K562 (cell line): ENCODE data around the gene WIPF1. TPM values are rescaled to one million over a fixed set of nuclear protein-coding genes. Genes with fewer than 3 reads are reported as not detected.

Source experiments
- ATAC-seq: fragments of 200-7000 bp; cut with Tn5 transposase; 3 replicates; pipeline ENCODE4 v1.9.1; 2020; ENCODE audit warnings: moderate library complexity
- BruUV-seq: library from RNA; stranded (reverse); fragments of 400-500 nt; replicated peaks from 2 replicates; lab custom pipeline; 2021; lab: Mats Ljungman, UMichigan
- CTCF ChIA-PET: fragments of 300-600 bp; formaldehyde crosslinking; extraction: SDS; loops from one replicate; lab custom pipeline; 2021; ENCODE audit warnings: low intra/inter-chr PET ratio; lab: Yijun Ruan, JAX
- POLR2A ChIA-PET: fragments of 300-600, 350-650 bp; sonication (Branson Sonifier 250); formaldehyde crosslinking; extraction: SDS; loops from one replicate; lab custom pipeline; 2021; ENCODE audit warnings: antibody characterized with exemption, inconsistent platforms; lab: Yijun Ruan, JAX
- DNase-seq, 4 experiments: peaks; one replicate each; pipeline versions ENCODE4 v3.0.0 to v3.0.0-alpha.2; 2011 to 2018; ENCODE audit warnings: low spot score in 3 of 4, mixed read lengths in 3 of 4; ENCODE audit errors: extremely low read depth in 1 of 4
- FAIRE-seq: peaks from 2 replicates; lab custom pipeline; 2011; peaks lifted over from hg19 to GRCh38; lab: Jason Lieb, UNC
- H2AFZ ChIP-seq: 2 replicates; pipeline ENCODE4 v1.6.0; 2011; ENCODE audit warnings: low read depth, low read length, control low read depth, inconsistent platforms
- H3K27ac ChIP-seq: fragments of 200-600 bp; 3 replicates; pipeline ENCODE4 v1.8.0; 2011; ENCODE audit warnings: low read depth, mild to moderate bottlenecking, control low read depth, inconsistent platforms, low read length, moderate library complexity, mixed read lengths; ENCODE audit errors: extremely low read depth
- H3K27me3 ChIP-seq, 2 experiments: fragments of 300-600 bp in 1 of 2; 2 replicates in 1 of 2; 3 replicates in 1 of 2; pipeline versions ENCODE4 v1.6.0 to v1.8.0; 2011; ENCODE audit warnings: inconsistent platforms in 2 of 2, low read length in 2 of 2, mild to moderate bottlenecking in 1 of 2, mixed read lengths in 1 of 2, moderate library complexity in 1 of 2; ENCODE audit not compliant: control insufficient read depth in 2 of 2, insufficient read depth in 2 of 2
- H3K36me3 ChIP-seq: fragments of 300-600 bp; 3 replicates; pipeline ENCODE4 v1.8.0; 2011; ENCODE audit warnings: mild to moderate bottlenecking, low read length, inconsistent platforms; ENCODE audit not compliant: control insufficient read depth, insufficient read depth
- H3K4me1 ChIP-seq, 2 experiments: fragments of 200-600 bp in 1 of 2; replicated peaks in 1 of 2; 2 replicates in 1 of 2; 3 replicates in 1 of 2; pipeline versions ENCODE4 v1.5.1 to v1.8.0; 2011; ENCODE audit warnings: inconsistent platforms in 2 of 2, low read length in 2 of 2, mild to moderate bottlenecking in 1 of 2, mixed read lengths in 1 of 2, moderate library complexity in 1 of 2; ENCODE audit not compliant: control insufficient read depth in 2 of 2, insufficient read depth in 2 of 2
- H3K4me2 ChIP-seq: 2 replicates; pipeline ENCODE4 v1.6.1; 2011; ENCODE audit warnings: low read length, control low read depth, inconsistent platforms, mixed read lengths; ENCODE audit not compliant: insufficient read depth
- H3K4me3 ChIP-seq: fragments of 200-600 bp; sonication (generic), shearing (Covaris generic); 2 replicates; pipeline ENCODE4 v1.5.1; 2016; ENCODE audit warnings: control low read depth, inconsistent platforms
- H3K79me2 ChIP-seq: fragments of 200-600 bp; 3 replicates; pipeline ENCODE4 v1.8.0; 2011; ENCODE audit warnings: low read length, inconsistent platforms; ENCODE audit not compliant: control insufficient read depth, insufficient read depth
- H3K9ac ChIP-seq, 2 experiments: 2 replicates each; pipeline versions ENCODE4 v1.6.0 to v1.6.1; 2011; ENCODE audit warnings: low read depth in 2 of 2, low read length in 2 of 2, control low read depth in 1 of 2, inconsistent platforms in 1 of 2, mild to moderate bottlenecking in 1 of 2, mixed read lengths in 1 of 2; ENCODE audit not compliant: insufficient read depth in 1 of 2
- H3K9me1 ChIP-seq: one replicate; pipeline ENCODE4 v1.6.0; 2011; ENCODE audit warnings: inconsistent platforms, mild to moderate bottlenecking, low read length, moderate library complexity; ENCODE audit not compliant: control insufficient read depth, insufficient read depth
- H3K9me3 ChIP-seq: replicated peaks from 2 replicates; pipeline ENCODE4 v1.5.1; 2011; ENCODE audit warnings: low read depth, low read length, inconsistent platforms; ENCODE audit not compliant: control insufficient read depth, insufficient read depth
- H4K20me1 ChIP-seq: replicated peaks from 2 replicates; pipeline ENCODE4 v1.6.1; 2011; ENCODE audit warnings: low read length, inconsistent platforms, mixed read lengths; ENCODE audit not compliant: control insufficient read depth, insufficient read depth
- CHD4 ChIP-seq: fragments of 200-600 bp; sonication (generic); IDR thresholded peaks from 3 replicates; pipeline ENCODE4 v1.6.1; 2012; ENCODE audit warnings: low read depth, mild to moderate bottlenecking, mixed read lengths, low read length, inconsistent platforms; ENCODE audit not compliant: insufficient read depth, insufficient replicate concordance, poor library complexity, severe bottlenecking
- FOXK2 ChIP-seq, 2 experiments: fragments of 450-650 bp; IDR thresholded peaks in 1 of 2; conservative IDR thresholded peaks in 1 of 2; 2 replicates each; pipeline ENCODE4 v1.6.1; 2016; ENCODE audit warnings: low read depth in 2 of 2, mild to moderate bottlenecking in 1 of 2
- HNRNPL ChIP-seq: fragments of 200-400 bp; formaldehyde crosslinking; IDR thresholded peaks from 2 replicates; pipeline ENCODE4 v1.6.1; 2017; ENCODE audit warnings: low read depth, mild to moderate bottlenecking, low read length
- KDM5B ChIP-seq: fragments of 200-600 bp; sonication (generic); IDR thresholded peaks from 2 replicates; pipeline ENCODE4 v1.6.1; 2012; ENCODE audit warnings: low read depth, mild to moderate bottlenecking, moderate library complexity, low read length, control low read depth, inconsistent platforms; ENCODE audit not compliant: insufficient replicate concordance
- NR2C2 ChIP-seq, 2 experiments: fragments of 200-800 bp in 1 of 2; sonication (Bioruptor generic) in 1 of 2; sonication (generic) in 1 of 2; formaldehyde crosslinking in 1 of 2; IDR thresholded peaks; 2 replicates each; pipeline versions ENCODE4 v1.6.1 to v1.8.0; 2016 to 2022; ENCODE audit warnings: mild to moderate bottlenecking in 1 of 2, missing compliant biosample characterization in 1 of 2, missing genetic modification characterization in 1 of 2, missing genetic modification reagents in 1 of 2
- PHB ChIP-seq: fragments of 250-450 bp; sonication (Bioruptor Pico); IDR thresholded peaks from 2 replicates; pipeline ENCODE4 v1.5.0; 2021
- RFX1 ChIP-seq: fragments of 450-650 bp; IDR thresholded peaks from 2 replicates; pipeline ENCODE4 v1.6.1; 2016; ENCODE audit warnings: mild to moderate bottlenecking, moderate library complexity
- SPI1 ChIP-seq: IDR thresholded peaks from 2 replicates; pipeline ENCODE4 v1.6.1; 2011; ENCODE audit warnings: low read depth, low read length, control low read depth, borderline replicate concordance
- U2AF2 ChIP-seq: fragments of 200-400 bp; formaldehyde crosslinking; optimal IDR thresholded peaks from 2 replicates; pipeline ENCODE3; 2017; ENCODE audit warnings: low read depth, mild to moderate bottlenecking, low read length
- USF1 ChIP-seq: sonication (generic); formaldehyde crosslinking; IDR thresholded peaks from 2 replicates; pipeline ENCODE4 v1.9.0; 2022; ENCODE audit warnings: mild to moderate bottlenecking, missing genetic modification reagents
- ZNF395 ChIP-seq: fragments of 200-800 bp; sonication (Bioruptor generic); IDR thresholded peaks from 2 replicates; pipeline ENCODE4 v1.6.1; 2017; ENCODE audit warnings: missing genetic modification characterization, missing compliant biosample characterization
- WGBS: fragments of 100-300 bp; shearing (Covaris generic); methylation state at CpG from one replicate; pipeline ENCODE4 v1.1.6; 2016; ENCODE audit warnings: low coverage, mixed read lengths; ENCODE audit not compliant: insufficient coverage; ENCODE audit errors: missing lambda C conversion rate; 5-methylcytosine and 5-hydroxymethylcytosine counted together
- in situ Hi-C: fragments of 300-500 bp; cut with MboI; formaldehyde crosslinking; loops from 4 replicates; pipeline ENCODE4 v1.15.0; 2018; ENCODE audit warnings: inconsistent platforms, mixed read lengths
- intact Hi-C: fragments of 100-400 bp; cut with micrococcal nuclease; formaldehyde crosslinking; loops from 2 replicates; pipeline ENCODE4 v1.14.2; 2022
- polyA plus RNA-seq, 8 experiments: library from polyadenylated mRNA; depleted of rRNA in 4 of 8; stranded (reverse) in 5 of 8; unstranded in 3 of 8; fragments of >200 nt; fragmentation: Nextera tagmentation in 2 of 8; fragmentation: Illumina TruSeq in 1 of 8; extraction: Ambion mirVana in 2 of 8; extraction: Trizol in 1 of 8; gene quantifications; 2 replicates each; pipeline versions ENCODE4 v1.2.1 to v1.2.3, GENCODE V29; 2011 to 2014; ENCODE audit warnings: inconsistent platforms in 1 of 8, missing spikeins in 1 of 8
- total RNA-seq, 7 experiments: library from RNA; depleted of rRNA in 6 of 7; stranded (reverse); fragments of >200 nt in 6 of 7; fragmentation: Illumina TruSeq in 2 of 7; extraction: Trizol in 2 of 7; gene quantifications; 2 replicates each; pipeline versions ENCODE4 v1.2.1 to v1.2.3, GENCODE V29; 2011 to 2021; ENCODE audit warnings: low replicate concordance in 1 of 7
- TF ChIP-seq, protein P1 (sequence below): fragments of 450-650 bp; formaldehyde crosslinking; conservative IDR thresholded peaks from 2 replicates; pipeline ENCODE4 v1.4.0; 2022; ENCODE audit warnings: mild to moderate bottlenecking, missing genetic modification characterization

Gene WIPF1
- total and polyA plus RNA-seq, 9 of the 15 experiments (the other 6 are each of a cell fraction or from before 2014, with no cell fraction given) = 0.54 to 4.9 (median 2.4) TPM

DNA sequence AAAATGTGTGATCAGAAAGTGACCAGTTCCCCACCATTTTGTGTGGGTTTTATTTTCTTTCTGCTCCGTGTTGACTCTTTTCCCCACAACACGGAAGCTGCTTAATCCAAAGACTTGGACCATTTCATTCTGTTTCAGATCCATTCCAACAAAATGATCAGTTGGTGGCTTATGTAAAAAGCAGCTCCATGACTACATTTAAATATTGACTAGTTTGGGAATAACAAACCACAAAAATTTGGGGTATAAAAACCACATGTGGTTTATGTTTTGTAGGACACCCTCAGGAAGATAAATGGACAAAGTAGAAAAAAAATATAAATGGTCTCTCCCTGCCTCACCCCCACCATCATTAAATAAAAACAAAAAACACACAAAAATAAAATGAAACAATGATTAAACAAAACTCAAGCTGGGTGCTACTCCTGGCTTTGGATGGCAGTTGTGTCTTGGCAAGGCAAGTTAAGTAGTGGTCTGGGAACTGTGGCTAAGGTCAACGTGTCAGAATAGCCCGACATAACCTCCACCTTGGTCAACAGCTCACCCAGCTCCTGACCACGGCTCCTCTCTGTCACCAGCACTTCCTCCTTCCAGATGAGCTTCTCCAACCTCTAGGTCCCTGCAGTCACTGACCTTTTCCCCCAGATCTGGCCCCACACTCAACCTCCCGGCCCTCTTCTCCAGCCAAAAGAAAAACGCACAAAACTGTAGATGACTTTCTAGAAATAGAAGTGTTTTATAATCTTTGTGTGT, 12.8 kb upstream of the WIPF1 start:
- peak overlapping the region in 1 of 2 experiments; percentile 33; a peak in 1 of 4 replicates for H3K9ac ChIP-seq
- no TSS peak for BruUV-seq
- WGBS = 10% methylated on average over 7 of the region's 7 CpGs
- no peak for TF ChIP-seq PHB
- no peak for TF ChIP-seq KDM5B
- no peak for TF ChIP-seq FOXK2 (conservative IDR thresholded peaks at IDR 0.05 in 1 of 2, IDR thresholded peaks at IDR 0.05 in 1 of 2; ENCODE audit: low read depth in 2 of 2)
- TF ChIP-seq CHD4 = no peak
- TF ChIP-seq SPI1 = peak; percentile 86
- TF ChIP-seq NR2C2 (CRISPR knock-in tag; IDR thresholded peaks at IDR 0.05) = no peak
- TF ChIP-seq NR2C2 (tag; IDR thresholded peaks at IDR 0.05) = peak; percentile 64
- TF ChIP-seq USF1 = no peak
- no peak for TF ChIP-seq RFX1
- TF ChIP-seq U2AF2 = no peak
- TF ChIP-seq HNRNPL = no peak
- TF ChIP-seq, protein P1, sequence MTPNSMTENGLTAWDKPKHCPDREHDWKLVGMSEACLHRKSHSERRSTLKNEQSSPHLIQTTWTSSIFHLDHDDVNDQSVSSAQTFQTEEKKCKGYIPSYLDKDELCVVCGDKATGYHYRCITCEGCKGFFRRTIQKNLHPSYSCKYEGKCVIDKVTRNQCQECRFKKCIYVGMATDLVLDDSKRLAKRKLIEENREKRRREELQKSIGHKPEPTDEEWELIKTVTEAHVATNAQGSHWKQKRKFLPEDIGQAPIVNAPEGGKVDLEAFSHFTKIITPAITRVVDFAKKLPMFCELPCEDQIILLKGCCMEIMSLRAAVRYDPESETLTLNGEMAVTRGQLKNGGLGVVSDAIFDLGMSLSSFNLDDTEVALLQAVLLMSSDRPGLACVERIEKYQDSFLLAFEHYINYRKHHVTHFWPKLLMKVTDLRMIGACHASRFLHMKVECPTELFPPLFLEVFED (CRISPR knock-in tag) = 0 out of 2 replicates have a peak, but pooled peaks have one; percentile 42
- TF ChIP-seq ZNF395 (CRISPR knock-in tag) = 0 out of 2 replicates have a peak, but pooled peaks have one; percentile 34

More for the DNA sequence above, 12.8 kb upstream of the WIPF1 start:
- H3K36me3 ChIP-seq = no peaks in the 10 kb centered on the region
- in situ Hi-C loops = no loop called here
- H3K4me3 ChIP-seq = no peak overlapping the region
- peak overlapping the region; percentile 7; the same call in 1 of the 2 replicates for H2AFZ ChIP-seq
- H3K79me2 ChIP-seq = no peaks in the 10 kb centered on the region
- H3K27me3 ChIP-seq = no peaks in the 10 kb centered on the region; a peak in 1 of 5 replicates
- H3K27ac ChIP-seq = no peak overlapping the region
- ATAC-seq = peak; percentile 69
- H3K9me1 ChIP-seq = no peaks in the 10 kb centered on the region
- ChIA-PET CTCF (no interaction called here), POLR2A (interaction anchor here (1.1 to 1.4 kb wide), 3 partner anchors 13 to 60 kb away, joined by 3 to 4 read pairs (median 3); no protein-coding TSS in a partner anchor)
- peak in 1 of 4 experiments; percentile 32 for DNase-seq
- H3K9me3 ChIP-seq = no peaks in the 10 kb centered on the region
- H4K20me1 ChIP-seq = no peaks in the 10 kb centered on the region
- intact Hi-C loops = no loop called here
- H3K4me2 ChIP-seq = no peak overlapping the region
- H3K4me1 ChIP-seq = peaks cover 0 to 7% of the 10 kb centered on the region in 2 experiments; a peak in 2 of 5 replicates
- FAIRE-seq = no peak
